WTC11 (cell line): Measurements from ENCODE around the gene KLHL14. TPM values are rescaled to one million over a fixed set of nuclear protein-coding genes. Genes with fewer than 3 reads are reported as not detected.

Experiments
- ATAC-seq: fragments of 200-7000 bp; cut with Tn5 transposase; 2 replicates; pipeline ENCODE4 v1.10.0; 2021; ENCODE audit warnings: mild to moderate bottlenecking, moderate library complexity
- CTCF ChIA-PET: fragments of 300-600 bp; sonication (Branson Sonifier 250); formaldehyde crosslinking; loops from one replicate; lab custom pipeline; 2021; ENCODE audit warnings: antibody characterized with exemption; lab: Charles Lee
- POLR2A ChIA-PET: fragments of 350-600 bp; sonication (Branson Sonifier 250); formaldehyde crosslinking; loops from one replicate; lab custom pipeline; 2021; ENCODE audit warnings: antibody characterized with exemption; lab: Charles Lee
- DNase-seq: peaks from one replicate; pipeline ENCODE4 v3.0.0; 2021; ENCODE audit warnings: low spot score
- H3K27ac Mint-ChIP-seq: 2 replicates; pipeline ENCODE4 v1.8.0; 2021; ENCODE audit warnings: mixed read lengths
- H3K27me3 Mint-ChIP-seq: 2 replicates; pipeline ENCODE4 v1.8.0; 2021; ENCODE audit warnings: low read depth, mild to moderate bottlenecking, moderate library complexity, mixed read lengths
- H3K36me3 Mint-ChIP-seq: 2 replicates; pipeline ENCODE4 v1.8.0; 2021; ENCODE audit warnings: mixed read lengths
- H3K4me1 Mint-ChIP-seq: 2 replicates; pipeline ENCODE4 v1.8.0; 2022; ENCODE audit warnings: mixed read lengths
- H3K4me3 Mint-ChIP-seq: 2 replicates; pipeline ENCODE4 v1.8.0; 2021; ENCODE audit warnings: mild to moderate bottlenecking, moderate library complexity, mixed read lengths
- H3K9me3 Mint-ChIP-seq: 2 replicates; pipeline ENCODE4 v1.8.0; 2021; ENCODE audit warnings: mixed read lengths
- ATF3 ChIP-seq: sonication (generic); formaldehyde crosslinking; conservative IDR thresholded peaks from 2 replicates; pipeline ENCODE4 v1.8.1; 2022; ENCODE audit warnings: mild to moderate bottlenecking, missing genetic modification reagents
- CDX4 ChIP-seq: fragments of 250-450 bp; sonication (Bioruptor Pico); IDR thresholded peaks from 2 replicates; pipeline ENCODE4 v1.9.0; 2021; ENCODE audit warnings: moderate library complexity, mild to moderate bottlenecking, inconsistent platforms, borderline replicate concordance
- EMX1 ChIP-seq: fragments of 250-450 bp; sonication (Bioruptor Pico); IDR thresholded peaks from 2 replicates; pipeline ENCODE4 v1.8.0; 2021; ENCODE audit warnings: mild to moderate bottlenecking
- FOXP1 ChIP-seq: sonication (generic); formaldehyde crosslinking; IDR thresholded peaks from 2 replicates; pipeline ENCODE4 v1.8.0; 2022; ENCODE audit warnings: missing genetic modification reagents, mild to moderate bottlenecking, moderate library complexity, borderline replicate concordance
- IRF1 ChIP-seq: sonication (generic); formaldehyde crosslinking; IDR thresholded peaks from 2 replicates; pipeline ENCODE4 v1.8.0; 2023; ENCODE audit warnings: missing genetic modification reagents
- JAZF1 ChIP-seq: fragments of 250-450 bp; sonication (Bioruptor Pico); IDR thresholded peaks from 2 replicates; pipeline ENCODE4 v1.9.0; 2021; ENCODE audit warnings: moderate library complexity, mild to moderate bottlenecking, inconsistent platforms
- JUN ChIP-seq: sonication (generic); formaldehyde crosslinking; IDR thresholded peaks from 2 replicates; pipeline ENCODE4 v1.8.0; 2023; ENCODE audit warnings: mild to moderate bottlenecking, missing genetic modification reagents
- NR1H2 ChIP-seq: sonication (generic); formaldehyde crosslinking; IDR thresholded peaks from 2 replicates; pipeline ENCODE4 v1.9.0; 2021; ENCODE audit warnings: mild to moderate bottlenecking, moderate library complexity, missing genetic modification reagents
- NR3C1 ChIP-seq: sonication (generic); formaldehyde crosslinking; conservative IDR thresholded peaks from 2 replicates; pipeline ENCODE4 v1.8.1; 2023; ENCODE audit warnings: low read depth, mild to moderate bottlenecking, missing genetic modification reagents
- SP1 ChIP-seq: sonication (generic); formaldehyde crosslinking; conservative IDR thresholded peaks from 2 replicates; pipeline ENCODE4 v1.8.1; 2022; ENCODE audit warnings: missing genetic modification reagents
- TCF7 ChIP-seq: sonication (generic); formaldehyde crosslinking; IDR thresholded peaks from 2 replicates; pipeline ENCODE4 v1.8.0; 2022; ENCODE audit warnings: mild to moderate bottlenecking, low read depth, missing genetic modification reagents, moderate library complexity
- TEAD4 ChIP-seq: sonication (generic); formaldehyde crosslinking; IDR thresholded peaks from 2 replicates; pipeline ENCODE4 v1.8.0; 2022; ENCODE audit warnings: mild to moderate bottlenecking, missing genetic modification reagents
- USF1 ChIP-seq: sonication (generic); formaldehyde crosslinking; IDR thresholded peaks from 2 replicates; pipeline ENCODE4 v1.8.0; 2022; ENCODE audit warnings: mild to moderate bottlenecking, missing genetic modification reagents
- ZNF263 ChIP-seq: sonication (generic); formaldehyde crosslinking; IDR thresholded peaks from 2 replicates; pipeline ENCODE4 v1.8.1; 2022; ENCODE audit warnings: low read depth, mild to moderate bottlenecking, moderate library complexity, missing genetic modification reagents
- ZNF281 ChIP-seq: sonication (generic); formaldehyde crosslinking; IDR thresholded peaks from 2 replicates; pipeline ENCODE4 v1.8.0; 2023; ENCODE audit warnings: mild to moderate bottlenecking, missing genetic modification reagents
- ZNF423 ChIP-seq: fragments of 250-450 bp; sonication (Bioruptor Pico); IDR thresholded peaks from 2 replicates; pipeline ENCODE4 v2.1.2; 2022; ENCODE audit warnings: mild to moderate bottlenecking, moderate library complexity
- ZNF512 ChIP-seq: sonication (generic); formaldehyde crosslinking; IDR thresholded peaks from 2 replicates; pipeline ENCODE4 v1.8.1; 2022; ENCODE audit warnings: missing genetic modification reagents, borderline replicate concordance
- ZNF532 ChIP-seq: fragments of 250-450 bp; sonication (Bioruptor Pico); IDR thresholded peaks from 2 replicates; pipeline ENCODE4 v1.9.0; 2021; ENCODE audit warnings: mild to moderate bottlenecking, borderline replicate concordance
- ZNF671 ChIP-seq: fragments of 250-450 bp; sonication (Bioruptor Pico); IDR thresholded peaks from 2 replicates; pipeline ENCODE4 v1.8.0; 2021; ENCODE audit warnings: mild to moderate bottlenecking
- total RNA-seq: library from RNA; stranded (reverse); gene quantifications from 3 replicates; pipeline ENCODE4 v1.2.3, GENCODE V29; 2021

Gene KLHL14
- total RNA-seq, 1 experiment from 2014 or later, result 4.3 TPM

GRCh38 chr18:32724071-32724749, 48.6 kb downstream of the KLHL14 start:
- H3K36me3 Mint-ChIP-seq, result no peaks in the 10 kb centered on the region
- no peak for TF ChIP-seq ZNF423 (CRISPR knock-in tag)
- no peak for TF ChIP-seq ZNF671 (CRISPR knock-in tag)
- no peak for TF ChIP-seq ATF3 (CRISPR knock-in tag)
- TF ChIP-seq TEAD4 (CRISPR knock-in tag), result no peak
- no peak for TF ChIP-seq ZNF512 (CRISPR knock-in tag)
- no peak for TF ChIP-seq ZNF281 (CRISPR knock-in tag)
- TF ChIP-seq TCF7 (CRISPR knock-in tag), result no peak
- no peak for TF ChIP-seq JAZF1 (CRISPR knock-in tag)
- TF ChIP-seq IRF1, result no peak
- TF ChIP-seq JUN (CRISPR knock-in tag), result no peak
- TF ChIP-seq NR3C1 (CRISPR knock-in tag), result no peak
- H3K9me3 Mint-ChIP-seq, result peaks cover 7% of the 10 kb centered on the region; the same call in 1 of the 2 replicates
- ChIA-PET POLR2A (no interaction called here), CTCF (no interaction called here)
- ATAC-seq (no peak), DNase-seq (no peak)
- peaks cover 16% of the 10 kb centered on the region for H3K4me1 Mint-ChIP-seq
- no peak overlapping the region for H3K27ac Mint-ChIP-seq
- no peaks in the 10 kb centered on the region for H3K27me3 Mint-ChIP-seq
- no peak overlapping the region for H3K4me3 Mint-ChIP-seq

GRCh38 chr18:32722279-32722678, 50.5 kb downstream of the KLHL14 start:
- POLR2A ChIA-PET, result no interaction called here
- Mint-ChIP-seq H3K4me3 (no peak overlapping the region), H3K27ac (no peak overlapping the region), H3K27me3 (no peaks in the 10 kb centered on the region), H3K4me1 (no peaks in the 10 kb centered on the region), H3K36me3 (no peaks in the 10 kb centered on the region), H3K9me3 (peaks cover 7% of the 10 kb centered on the region; the same call in 1 of the 2 replicates)
- no peak for DNase-seq
- no peak for ATAC-seq
- TF ChIP-seq ZNF263 (CRISPR knock-in tag), result no peak
- no peak for TF ChIP-seq SP1 (CRISPR knock-in tag)
- no peak for TF ChIP-seq USF1
- TF ChIP-seq CDX4, result no peak
- no peak for TF ChIP-seq ZNF532 (CRISPR knock-in tag)
- TF ChIP-seq NR1H2, result no peak
- TF ChIP-seq ZNF671 (CRISPR knock-in tag), result no peak
- no peak for TF ChIP-seq TEAD4 (CRISPR knock-in tag)
- TF ChIP-seq EMX1 (CRISPR knock-in tag), result no peak
- TF ChIP-seq FOXP1, result no peak
- CTCF ChIA-PET, result interaction anchor here (1.1 kb wide), 1 partner anchor 7 kb away, joined by 6 read pairs; no protein-coding TSS in a partner anchor
